ENCODE measurements around the gene DENND1A.

- TF ChIP-seq SUZ12 (IDR thresholded peaks at IDR 0.05; ENCODE audit: extremely low read depth, insufficient read depth, insufficient read length) (no peak), ZNF274 (IDR thresholded peaks at IDR 0.05; ENCODE audit: low read depth, low read length) (no peak)
Observed at GRCh38 chr9:123868002-123868401, 61.9 kb downstream of the DENND1A start.

Data from NT2/D1 (cell line).